HuH-7.5 (cell line): ENCODE data around the gene SLC9A5.

Experiments used
- DNase-seq: peaks from one replicate; pipeline ENCODE4 v3.0.0; 2011; ENCODE audit warnings: low spot score

SLC9A5 gene

DNA sequence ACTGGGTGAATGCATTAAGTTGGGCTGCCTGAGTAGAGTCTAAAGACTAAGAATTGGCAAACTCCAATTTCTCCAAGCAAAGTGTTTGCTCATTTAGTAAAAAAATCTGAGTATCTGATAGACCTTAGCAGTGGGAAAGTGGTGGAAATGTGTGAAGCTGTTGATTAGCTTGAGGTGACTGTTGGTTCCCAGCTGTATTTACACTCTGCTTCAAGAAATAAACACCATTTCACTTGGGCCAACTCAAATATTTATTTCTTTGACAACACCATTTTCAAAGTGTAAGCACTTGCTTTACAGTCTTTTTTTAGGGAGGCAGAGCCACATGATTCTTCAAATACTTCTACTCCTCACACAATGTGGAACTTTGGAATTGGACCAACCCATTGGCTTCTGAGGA lies 69.1 kb downstream of the SLC9A5 start:
- DNase-seq = no peak
